ENCODE data around the gene ELP1. TPM values are rescaled to one million over a fixed set of nuclear protein-coding genes. Genes with fewer than 3 reads are reported as not detected.

ELP1 gene
- total and polyA plus RNA-seq, 2 experiments from 2014 or later = 9.1 to 46.3 TPM

DNA sequence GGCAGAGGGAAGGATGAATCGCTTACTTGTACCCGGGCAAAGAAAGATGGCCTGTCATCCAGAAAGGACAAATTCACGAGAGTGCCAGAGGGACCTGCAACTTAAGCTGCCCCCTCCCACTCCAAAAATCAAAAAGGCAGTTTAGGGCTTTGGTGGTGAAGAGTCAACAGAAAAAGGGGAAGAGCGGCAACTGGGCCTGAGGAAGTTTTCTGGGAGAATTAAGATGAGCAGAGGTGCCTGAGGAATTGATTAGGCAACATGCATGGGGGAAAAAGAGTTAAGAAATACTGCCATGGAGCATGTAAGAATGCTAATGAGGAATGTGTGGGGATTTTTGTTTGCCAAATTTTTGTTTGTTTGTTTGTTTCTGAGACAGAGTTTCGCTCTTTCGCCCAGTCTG, 76.4 kb downstream of the ELP1 start:
- no peak overlapping the region for H3K27ac ChIP-seq (ENCODE audit: low read depth)
- no peak overlapping the region for H2AFZ ChIP-seq
- DNase-seq (ENCODE audit: low spot score) = no peak
- no peaks in the 10 kb centered on the region for H3K4me1 ChIP-seq (ENCODE audit: insufficient read depth)
- Mint-ChIP-seq H3K4me1 (no peaks in the 10 kb centered on the region), H3K9me3 (no peaks in the 10 kb centered on the region), H3K27me3 (ENCODE audit: insufficient read depth, low read depth, poor library complexity) (peaks cover 10% of the 10 kb centered on the region), H3K4me3 (no peak overlapping the region), H3K36me3 (ENCODE audit: low read depth) (no peaks in the 10 kb centered on the region), H3K27ac (no peak overlapping the region)
- no peak overlapping the region for H3K4me2 ChIP-seq
- no peaks in the 10 kb centered on the region for H4K20me1 ChIP-seq (replicated peaks; ENCODE audit: insufficient read depth)
- no peaks in the 10 kb centered on the region for H3K36me3 ChIP-seq (ENCODE audit: insufficient read depth)
- no peak overlapping the region for H3K4me3 ChIP-seq
- TF ChIP-seq POLR2AphosphoS5 (IDR thresholded peaks at IDR 0.05; ENCODE audit: low read depth) (no peak), EZH2 (IDR thresholded peaks at IDR 0.05; ENCODE audit: low read depth, unreplicated experiment) (no peak), JUNB (IDR thresholded peaks at IDR 0.05; ENCODE audit: unreplicated experiment) (no peak), STAT1 (IDR thresholded peaks at IDR 0.05; ENCODE audit: unreplicated experiment) (no peak), ZNF462 (CRISPR knock-in tag; IDR thresholded peaks at IDR 0.05) (no peak), EZH2phosphoT487 (IDR thresholded peaks at IDR 0.05; ENCODE audit: unreplicated experiment) (no peak), NANOG (IDR thresholded peaks at IDR 0.05; ENCODE audit: borderline replicate concordance) (no peak)
- TF ChIP-seq, protein P1, sequence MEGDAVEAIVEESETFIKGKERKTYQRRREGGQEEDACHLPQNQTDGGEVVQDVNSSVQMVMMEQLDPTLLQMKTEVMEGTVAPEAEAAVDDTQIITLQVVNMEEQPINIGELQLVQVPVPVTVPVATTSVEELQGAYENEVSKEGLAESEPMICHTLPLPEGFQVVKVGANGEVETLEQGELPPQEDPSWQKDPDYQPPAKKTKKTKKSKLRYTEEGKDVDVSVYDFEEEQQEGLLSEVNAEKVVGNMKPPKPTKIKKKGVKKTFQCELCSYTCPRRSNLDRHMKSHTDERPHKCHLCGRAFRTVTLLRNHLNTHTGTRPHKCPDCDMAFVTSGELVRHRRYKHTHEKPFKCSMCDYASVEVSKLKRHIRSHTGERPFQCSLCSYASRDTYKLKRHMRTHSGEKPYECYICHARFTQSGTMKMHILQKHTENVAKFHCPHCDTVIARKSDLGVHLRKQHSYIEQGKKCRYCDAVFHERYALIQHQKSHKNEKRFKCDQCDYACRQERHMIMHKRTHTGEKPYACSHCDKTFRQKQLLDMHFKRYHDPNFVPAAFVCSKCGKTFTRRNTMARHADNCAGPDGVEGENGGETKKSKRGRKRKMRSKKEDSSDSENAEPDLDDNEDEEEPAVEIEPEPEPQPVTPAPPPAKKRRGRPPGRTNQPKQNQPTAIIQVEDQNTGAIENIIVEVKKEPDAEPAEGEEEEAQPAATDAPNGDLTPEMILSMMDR (conservative IDR thresholded peaks at IDR 0.05; ENCODE audit: low read depth in 2 of 2) = no peak
- H3F3A ChIP-seq (replicated peaks; ENCODE audit: low read depth) = no peaks in the 10 kb centered on the region
- H3K9me2 ChIP-seq (ENCODE audit: insufficient read depth) = no peaks in the 10 kb centered on the region
- H3K79me2 ChIP-seq (replicated peaks; ENCODE audit: insufficient read depth) = no peaks in the 10 kb centered on the region
- H3K27me3 ChIP-seq (ENCODE audit: insufficient read depth) = no peaks in the 10 kb centered on the region
- ATAC-seq = no peak

Measured in GM23338 (cell line).